CD4-positive, alpha-beta T cell treated with Interleukin-10 for 1 hour (primary cell): ENCODE measurements around the gene MAPKAP1.
"Not testable (repeated sequence)": the region's sequence is repeated elsewhere in the genome, so short reads cannot be mapped to it uniquely, and the experiment has no call there.

Source experiments
- DNase-seq: peaks from one replicate; pipeline ENCODE4 v3.0.0-alpha.2; 2020

The MAPKAP1 gene

GRCh38 chr9:125405938-125406809 lies 300.8 kb downstream of the MAPKAP1 start:
- no peak for DNase-seq

GRCh38 chr9:125404733-125405132 lies 302.3 kb downstream of the MAPKAP1 start:
- no peak for DNase-seq

- no peak for DNase-seq
These were observed 306.0 kb downstream of the MAPKAP1 start for GRCh38 chr9:125400725-125401716.

- not testable (repeated sequence) for DNase-seq
These were observed 306.8 kb downstream of the MAPKAP1 start for GRCh38 chr9:125400232-125400631.

- DNase-seq: no peak
These were observed 307.3 kb downstream of the MAPKAP1 start for GRCh38 chr9:125399666-125400065.

- DNase-seq: no peak
These were observed 307.8 kb downstream of the MAPKAP1 start for GRCh38 chr9:125399165-125399564.

GRCh38 chr9:125398243-125398642 lies 308.8 kb downstream of the MAPKAP1 start:
- DNase-seq: no peak

GRCh38 chr9:125397736-125398135 lies 309.3 kb downstream of the MAPKAP1 start:
- DNase-seq: no peak

- no peak for DNase-seq
These were observed 310.2 kb downstream of the MAPKAP1 start for GRCh38 chr9:125396799-125397198.

- no peak for DNase-seq
These were observed 313.6 kb downstream of the MAPKAP1 start for GRCh38 chr9:125393426-125393825.

- no peak for DNase-seq
These were observed 315.3 kb downstream of the MAPKAP1 start for GRCh38 chr9:125391704-125392103.

- DNase-seq: no peak
These were observed 318.0 kb downstream of the MAPKAP1 start for GRCh38 chr9:125388978-125389377.

GRCh38 chr9:125387861-125388524 lies 319.0 kb downstream of the MAPKAP1 start:
- no peak for DNase-seq
